GM21447 (cell line): ENCODE measurements around the gene NAGLU.

Experiments
- ATAC-seq: cut with Tn5 transposase; IDR thresholded peaks from one replicate; pipeline ENCODE4 v1.9.1; 2021; ENCODE audit not compliant: unreplicated experiment

The NAGLU gene

DNA sequence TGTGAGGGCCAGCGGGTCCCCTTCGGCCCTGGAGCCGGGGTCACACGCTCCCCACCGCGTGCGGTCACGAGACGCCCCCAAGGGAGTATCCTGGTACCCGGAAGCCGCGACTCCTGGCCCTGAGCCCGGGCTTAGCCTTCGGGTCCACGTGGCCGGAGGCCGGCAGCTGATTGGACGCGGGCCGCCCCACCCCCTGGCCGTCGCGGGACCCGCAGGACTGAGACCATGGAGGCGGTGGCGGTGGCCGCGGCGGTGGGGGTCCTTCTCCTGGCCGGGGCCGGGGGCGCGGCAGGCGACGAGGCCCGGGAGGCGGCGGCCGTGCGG is at the start of gene NAGLU:
TSS of gene NAGLU (plus strand) at position 194 of the 324 bp plus-strand sequence. CDS start at position 226, 32 bp downstream.
- peak; percentile 78 for ATAC-seq

GRCh38 chr17:42488032-42488431 is 48.0 kb upstream of the NAGLU start:
- ATAC-seq: no peak

GRCh38 chr17:42493319-42493718 is 42.7 kb upstream of the NAGLU start:
- no peak for ATAC-seq

- ATAC-seq: no peak
These were observed 41.4 kb upstream of the NAGLU start for GRCh38 chr17:42494673-42495072.

DNA sequence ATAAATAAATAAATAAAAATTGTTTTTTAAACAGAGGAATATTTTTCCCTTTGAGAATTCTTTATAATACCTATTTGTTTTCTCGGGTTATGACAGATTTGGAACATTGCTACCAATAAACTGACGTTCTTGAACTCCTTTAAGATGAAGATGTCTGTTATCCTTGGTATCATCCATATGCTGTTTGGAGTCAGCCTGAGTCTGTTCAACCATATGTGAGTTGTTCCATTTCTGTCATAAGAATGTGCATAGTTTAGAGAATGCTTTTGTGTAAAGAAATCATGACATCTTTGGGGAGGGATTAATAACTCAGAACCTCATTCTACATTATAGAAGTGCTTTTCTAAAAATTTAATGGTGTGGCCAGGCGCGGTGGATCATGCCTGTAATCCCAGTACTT is 37.2 kb upstream of the NAGLU start:
- ATAC-seq: no peak

DNA sequence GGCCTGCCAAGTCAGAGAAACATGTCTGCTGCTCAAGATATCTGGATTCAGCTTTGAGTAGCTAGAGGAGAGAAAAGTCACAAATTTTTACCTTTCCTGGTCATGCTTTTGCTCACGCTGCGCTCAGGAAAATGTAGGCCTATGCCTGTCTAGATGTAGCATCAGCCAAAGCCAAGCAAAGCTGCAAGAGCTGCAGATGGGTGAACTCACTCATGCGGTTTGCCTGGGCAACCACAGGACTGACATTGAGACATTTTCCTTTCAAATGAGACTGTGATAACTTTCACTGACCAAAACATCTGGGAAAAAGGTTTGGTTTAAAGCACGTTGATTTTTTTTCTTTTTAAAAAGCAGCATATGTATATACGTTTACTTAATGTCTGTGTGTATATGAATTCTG is 34.0 kb upstream of the NAGLU start:
- ATAC-seq: no peak

DNA sequence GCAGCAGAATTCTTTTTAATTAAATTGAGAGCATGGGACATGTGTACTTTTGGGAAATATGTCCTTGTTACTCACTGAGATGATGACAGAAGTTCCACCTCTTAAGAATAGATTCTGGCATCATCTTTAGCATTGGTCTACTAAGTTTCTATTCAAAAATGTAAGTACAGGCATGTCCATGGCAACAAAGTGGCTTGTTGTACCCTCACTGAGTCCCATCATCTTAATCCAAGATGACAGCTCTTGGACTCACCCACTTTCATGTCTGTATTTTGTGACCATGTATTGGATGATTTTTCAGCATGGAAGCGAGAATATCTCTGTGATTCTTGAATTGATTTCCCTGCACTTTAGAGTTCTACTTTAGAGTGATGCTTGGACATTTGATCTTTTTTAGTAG is 33.1 kb upstream of the NAGLU start:
- no peak for ATAC-seq

DNA sequence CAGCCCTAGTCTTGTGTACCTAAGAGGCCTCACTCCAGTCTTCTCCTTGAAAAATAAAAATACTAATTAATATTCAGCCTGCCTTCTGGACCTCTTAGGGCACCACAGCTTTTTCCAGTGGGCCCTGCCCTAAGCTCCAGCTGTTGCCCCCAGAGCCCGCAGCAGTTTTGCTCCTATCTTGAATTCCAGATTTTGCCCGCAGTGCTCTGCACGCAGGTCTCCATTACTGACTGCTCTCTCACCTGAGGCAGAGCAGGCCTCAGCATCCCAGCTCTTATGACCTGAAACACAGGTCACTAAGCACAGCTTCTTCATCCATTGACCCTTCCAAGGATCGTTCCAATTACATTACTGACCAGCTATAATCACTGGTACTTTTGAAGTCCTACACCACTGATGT is 28.4 kb upstream of the NAGLU start:
- no peak for ATAC-seq

DNA sequence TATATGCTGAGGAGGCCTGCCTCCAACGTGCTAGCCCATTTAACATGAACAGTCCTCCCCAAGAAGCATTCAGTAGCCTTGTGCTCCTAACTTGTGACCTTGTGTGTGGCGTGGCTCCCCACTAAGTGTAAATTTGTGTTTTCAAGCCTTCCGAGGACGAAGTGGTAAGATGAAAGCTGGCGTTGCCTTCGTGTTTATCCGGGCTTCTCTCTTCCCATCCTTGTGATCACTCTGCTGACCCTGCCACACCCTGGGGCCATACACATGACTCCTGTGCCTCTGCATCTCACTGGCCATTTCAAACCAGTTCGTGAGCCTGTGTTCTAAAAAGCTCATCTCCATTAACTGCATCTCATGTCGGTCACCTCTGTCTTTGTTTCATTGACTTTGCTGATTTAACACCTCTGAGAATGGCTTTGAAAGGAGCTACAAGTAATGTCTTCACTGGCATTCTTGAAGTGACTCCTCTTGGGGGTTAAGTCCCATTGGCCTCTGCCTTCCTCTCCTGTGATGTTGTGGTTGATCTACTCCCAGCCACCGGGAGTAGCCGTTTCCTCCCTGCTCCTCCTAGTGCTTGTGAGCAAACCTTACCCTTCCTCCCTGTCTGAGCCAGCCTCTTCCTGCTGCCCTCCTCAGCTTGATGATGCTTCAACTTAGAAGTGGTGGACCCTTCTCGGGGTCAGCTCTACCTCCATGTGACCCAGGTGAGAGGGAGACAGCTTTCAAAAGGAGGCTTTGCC is 27.4 kb upstream of the NAGLU start:
- ATAC-seq: no peak

GRCh38 chr17:42509409-42509808 is 26.6 kb upstream of the NAGLU start:
- ATAC-seq: no peak

GRCh38 chr17:42509841-42510240 is 26.2 kb upstream of the NAGLU start:
- ATAC-seq: no peak

DNA sequence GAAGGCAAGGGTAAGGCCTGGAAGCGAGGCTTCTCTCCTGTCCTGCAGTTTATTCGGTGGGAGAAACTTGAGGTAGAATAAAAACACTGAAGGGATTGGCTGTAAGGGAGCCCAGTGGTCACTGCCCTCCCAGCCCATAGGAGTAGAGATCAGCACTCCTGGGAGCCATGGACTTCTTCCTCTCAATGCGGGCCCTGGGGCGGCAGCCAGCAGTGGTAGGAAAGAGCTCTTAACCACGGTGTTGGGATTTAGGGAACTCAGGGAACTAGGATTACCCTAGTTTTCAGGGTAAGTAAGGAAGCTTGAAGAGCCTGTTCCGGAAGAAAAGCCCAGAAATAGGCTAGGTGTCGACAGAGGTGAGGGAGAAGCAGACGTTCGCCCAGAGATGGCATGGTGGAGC is 23.8 kb upstream of the NAGLU start:
- ATAC-seq: no peak

DNA sequence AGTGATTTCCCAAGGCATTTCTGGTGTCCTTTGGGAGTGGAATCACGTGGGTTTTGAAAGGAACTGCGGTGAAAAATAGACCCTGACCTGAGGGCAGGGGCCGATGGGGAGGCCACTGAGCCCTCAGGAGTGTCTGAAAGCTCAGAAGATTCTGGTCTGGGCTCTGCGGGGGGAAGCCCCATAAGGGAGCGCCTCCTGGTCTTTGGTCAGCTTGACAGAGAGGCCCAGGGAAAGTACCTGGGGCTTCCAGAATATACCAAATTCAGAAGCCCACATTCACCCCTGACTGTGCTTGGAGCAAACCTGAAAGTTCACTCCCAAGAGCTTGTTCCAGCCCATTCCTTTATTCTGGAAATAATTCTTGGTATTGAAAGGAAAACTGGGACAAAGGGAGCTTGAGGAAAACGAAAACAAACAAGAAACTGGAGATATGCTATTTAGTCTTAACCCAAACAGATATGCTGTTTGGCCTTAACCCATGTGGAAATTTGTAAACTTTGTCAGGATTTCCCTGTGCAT is 23.2 kb upstream of the NAGLU start:
- ATAC-seq: peak; percentile 62

DNA sequence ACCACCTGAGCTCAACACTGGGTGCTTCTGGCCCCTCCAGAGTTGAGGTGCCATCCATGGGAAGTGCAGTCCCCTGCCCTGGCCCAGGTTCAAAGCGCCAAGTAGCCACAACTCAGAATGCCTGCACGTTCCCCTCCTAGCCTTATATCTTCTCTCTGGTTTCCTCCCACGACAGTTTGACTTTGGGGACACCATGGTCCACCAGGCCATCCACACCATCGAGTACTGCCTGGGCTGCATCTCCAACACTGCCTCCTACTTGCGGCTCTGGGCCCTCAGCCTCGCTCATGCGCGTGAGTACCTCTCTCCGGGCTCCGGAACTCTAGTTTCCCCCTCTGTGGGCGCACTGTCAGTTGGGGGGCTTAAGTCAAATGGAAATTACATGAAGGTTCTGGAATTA is 22.4 kb upstream of the NAGLU start:
- ATAC-seq: no peak

DNA sequence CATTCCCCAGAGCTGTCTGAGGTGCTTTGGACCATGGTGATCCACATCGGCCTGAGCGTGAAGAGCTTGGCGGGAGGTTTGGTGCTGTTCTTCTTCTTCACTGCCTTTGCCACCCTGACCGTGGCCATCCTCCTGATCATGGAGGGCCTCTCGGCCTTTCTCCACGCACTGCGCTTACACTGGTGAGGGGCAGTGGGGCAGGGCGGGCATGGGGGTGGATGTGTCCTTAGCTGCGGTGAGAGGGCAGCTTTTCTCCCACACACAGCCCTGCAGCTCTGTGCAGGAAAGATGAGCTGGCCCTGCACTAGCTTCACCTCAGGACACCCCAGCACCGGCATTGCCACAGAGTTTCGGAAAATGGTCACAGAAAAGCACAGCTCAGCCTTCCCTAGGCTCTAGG is 21.8 kb upstream of the NAGLU start:
- no peak for ATAC-seq

- no peak for ATAC-seq
These were observed 21.2 kb upstream of the NAGLU start for GRCh38 chr17:42514867-42515266.

- no peak for ATAC-seq
These were observed 18.5 kb upstream of the NAGLU start for GRCh38 chr17:42517516-42517915.

GRCh38 chr17:42518046-42518754 is 17.8 kb upstream of the NAGLU start:
- ATAC-seq: no peak

GRCh38 chr17:42518755-42519545 is 17.1 kb upstream of the NAGLU start:
- no peak for ATAC-seq

GRCh38 chr17:42519546-42520491 is 16.2 kb upstream of the NAGLU start:
- no peak for ATAC-seq

- ATAC-seq: no peak
These were observed 15.5 kb upstream of the NAGLU start for GRCh38 chr17:42520540-42520951.
